OCI-M1 (cell line): ENCODE data around the gene TMEM14C.

Experiments
- DNase-seq: peaks from one replicate; lab custom pipeline; 2025; lab: John Stamatoyannopoulos, UW

TMEM14C gene

DNA sequence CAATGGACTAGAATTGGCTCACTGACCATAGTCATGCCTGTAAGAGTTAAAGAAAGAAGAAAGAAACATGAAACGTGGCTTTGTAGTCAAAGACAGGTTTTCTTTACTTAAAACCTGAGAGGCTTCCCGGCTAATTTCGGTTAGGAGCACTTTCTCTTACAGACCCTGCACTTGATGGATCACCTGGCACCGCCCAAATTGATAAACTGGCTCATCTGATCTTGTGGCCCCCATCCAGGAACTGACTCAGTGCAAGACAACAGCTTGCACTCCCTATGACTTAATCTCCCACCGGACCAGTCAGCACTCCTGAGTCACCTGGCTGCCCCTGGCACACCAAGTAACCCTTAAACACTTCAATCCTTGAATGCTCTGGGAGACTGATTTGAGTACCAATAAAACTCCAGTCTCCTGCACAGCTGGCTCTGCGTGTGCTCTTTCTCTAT lies 37.0 kb downstream of the TMEM14C start:
- no peak for DNase-seq

DNA sequence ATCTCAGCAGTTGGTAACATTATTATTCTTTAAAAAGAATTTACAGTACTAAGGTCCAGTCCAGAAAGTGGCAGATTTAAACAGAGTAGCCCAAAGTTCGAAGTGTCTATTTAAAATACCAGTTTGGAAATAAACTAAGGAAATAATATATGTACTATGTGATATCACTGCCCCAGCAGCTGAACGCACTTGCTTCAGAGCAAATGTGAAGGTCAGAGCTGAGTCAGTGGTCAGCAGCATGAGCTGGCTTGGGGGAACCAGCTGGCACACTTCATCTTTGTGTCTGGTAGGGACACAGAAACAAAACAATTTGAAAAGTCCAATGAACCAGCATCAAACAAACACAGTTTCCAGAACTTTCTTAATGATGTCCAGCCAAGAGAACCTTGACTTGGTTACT lies 40.1 kb downstream of the TMEM14C start:
- DNase-seq, result no peak

DNA sequence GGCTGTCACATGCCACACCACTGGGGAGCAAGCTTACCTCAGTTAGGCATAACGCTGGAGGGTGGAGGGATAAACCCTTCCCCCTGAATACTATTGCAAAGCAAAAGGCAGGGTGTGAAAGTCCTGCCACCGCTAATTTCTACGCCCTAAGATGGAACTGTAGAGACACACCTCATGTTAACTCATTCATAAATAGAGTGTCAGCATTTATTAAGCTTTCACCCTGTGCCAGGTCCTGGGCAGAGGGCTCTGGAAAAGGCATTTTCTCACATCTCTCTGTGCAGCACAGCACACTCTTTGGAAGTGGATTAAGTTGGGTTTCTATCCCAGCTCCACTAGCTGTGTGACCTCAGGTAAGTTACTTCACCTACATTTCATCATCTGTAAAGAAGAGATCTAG lies 46.5 kb downstream of the TMEM14C start:
- DNase-seq, result no peak

DNA sequence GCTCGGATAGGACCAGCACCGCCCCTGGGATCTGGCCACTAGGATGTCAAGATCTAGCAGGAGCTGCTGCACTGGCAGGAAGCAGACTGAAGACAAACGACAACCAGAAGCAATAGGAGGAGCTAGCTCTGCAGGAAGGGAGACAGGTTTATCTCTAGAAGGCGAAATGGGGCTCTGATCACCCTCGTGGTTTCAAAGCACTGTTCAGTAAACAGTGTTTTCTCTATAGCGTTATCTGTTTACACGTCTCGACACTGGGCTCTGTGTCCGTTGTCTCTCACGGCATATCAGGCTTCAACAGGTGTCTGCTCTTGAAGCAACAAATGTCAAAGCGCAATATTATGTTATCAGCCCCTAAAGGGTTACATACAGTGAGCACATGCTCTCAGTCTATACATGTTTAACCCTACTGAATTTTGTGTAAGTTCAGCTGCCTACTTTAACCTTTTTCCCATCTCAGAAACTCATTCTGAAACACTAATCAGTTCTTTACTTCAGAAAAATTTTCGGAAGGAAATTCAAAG lies 48.6 kb downstream of the TMEM14C start:
- DNase-seq, result peak; percentile 85

DNA sequence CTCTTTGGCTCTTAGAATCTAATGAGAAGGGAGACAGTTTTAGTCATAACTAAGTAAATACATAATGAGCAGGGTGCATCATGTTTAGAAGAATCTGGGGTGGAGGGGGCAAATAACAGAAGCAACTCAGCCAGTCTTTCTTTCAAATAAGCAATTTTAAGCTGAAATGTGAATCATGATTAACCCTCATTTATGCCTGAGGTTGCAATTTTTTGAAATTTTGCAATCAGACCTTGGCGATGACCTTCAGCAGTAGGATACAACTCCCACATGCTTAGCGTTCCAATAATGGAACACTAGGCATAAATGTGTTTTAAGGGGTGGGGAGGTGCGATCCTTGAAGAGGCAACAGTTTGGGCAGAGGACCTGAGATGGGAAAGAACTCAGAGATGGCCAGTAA lies 55.4 kb downstream of the TMEM14C start:
- DNase-seq, result no peak

DNA sequence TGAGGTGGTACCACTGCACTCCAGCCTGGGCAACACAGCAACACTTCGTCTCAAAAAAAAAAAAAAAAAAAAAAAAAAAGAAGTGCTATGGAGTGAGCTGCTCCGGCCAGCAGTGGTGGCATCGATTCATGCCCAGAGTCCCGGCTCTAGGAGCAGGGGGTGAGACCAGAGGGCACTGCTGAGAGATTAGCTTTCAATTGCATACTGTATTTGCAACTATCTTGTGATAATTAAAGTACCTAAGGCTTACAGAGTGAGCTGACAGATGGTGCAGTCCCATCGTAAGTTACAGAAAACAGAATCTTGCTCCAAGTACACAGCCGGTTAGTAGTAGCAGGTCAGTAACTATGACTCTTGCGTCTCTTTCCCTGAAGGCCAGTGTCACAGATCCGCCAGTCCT lies 56.2 kb downstream of the TMEM14C start:
- no peak for DNase-seq
